Stimulated activated CD8-positive, alpha-beta memory T cell treated with anti-CD3 and anti-CD28 coated beads, Interleukin-12 subunit alpha, Interleukin-12 subunit beta, amount 100 ng/mL, for 24 hours (primary cell): ENCODE data around the gene FES.
A peak's percentile ranks its signal among the peaks of the same experiment; 100 is the strongest.

ENCODE experiments used
- DNase-seq: peaks from one replicate; pipeline ENCODE4 v3.0.0-alpha.2; 2020; ENCODE audit errors: extremely low read depth

The FES gene

DNA sequence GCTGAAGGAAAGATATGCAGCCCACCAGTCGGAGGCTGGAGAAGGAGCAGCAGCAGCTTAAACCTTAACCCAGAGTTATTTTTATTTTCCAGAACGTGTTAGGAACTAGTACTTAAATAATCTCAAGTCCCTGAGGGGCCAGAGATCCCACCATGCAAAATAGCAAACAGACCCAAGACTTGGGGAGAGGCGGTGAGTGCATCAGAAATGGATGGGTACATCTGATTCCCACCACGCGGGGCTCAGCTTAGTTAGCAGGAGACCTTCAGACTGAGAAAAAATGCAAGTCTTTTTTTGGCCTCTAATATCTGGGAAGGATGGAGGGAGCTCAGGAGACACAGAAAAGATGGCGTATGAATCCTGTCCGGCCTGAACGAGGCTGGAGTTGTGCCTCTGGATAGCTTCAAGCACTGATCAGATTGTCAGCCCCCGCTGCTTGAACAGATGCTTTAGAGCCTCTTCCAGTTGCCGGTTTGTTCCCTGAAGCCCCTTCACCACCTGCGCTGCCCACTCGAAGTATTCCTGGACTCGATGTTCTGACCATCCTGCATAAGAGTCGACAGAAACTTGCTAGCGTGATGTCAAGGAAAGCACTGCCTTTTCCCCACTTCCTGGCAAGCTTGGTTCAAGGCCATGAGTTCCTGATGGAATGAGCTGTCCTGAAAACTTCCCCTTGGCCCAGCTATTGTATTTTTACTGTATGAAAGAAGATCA lies 46.7 kb downstream of the FES start:
- DNase-seq = no peak

- no peak for DNase-seq
Measured at GRCh38 chr15:90931575-90931827, 47.2 kb downstream of the FES start.

GRCh38 chr15:90931828-90932659 lies 47.7 kb downstream of the FES start, which contains the start of gene HDDC3:
TSS of gene HDDC3 (minus strand) at chr15:90932549. CDS start at chr15:90932540, 9 bp downstream.
- peak; percentile 78 for DNase-seq

DNA sequence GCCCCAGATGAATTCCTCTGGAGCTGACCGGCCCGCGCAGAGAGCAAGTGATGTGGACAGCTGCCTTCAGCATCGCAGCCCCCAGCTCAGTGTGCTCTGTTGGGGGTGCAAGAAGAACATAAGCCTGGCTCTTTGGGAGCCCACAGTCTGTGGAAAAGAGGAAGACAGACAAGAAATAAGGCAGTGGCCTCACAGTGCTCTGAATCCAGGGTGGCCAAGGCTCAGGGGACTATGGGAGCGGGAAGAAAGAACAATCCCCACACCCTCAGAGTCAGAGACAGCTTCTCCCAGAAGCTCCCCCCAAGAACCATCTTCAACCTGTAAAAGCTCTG lies 48.3 kb downstream of the FES start:
- DNase-seq = no peak

DNA sequence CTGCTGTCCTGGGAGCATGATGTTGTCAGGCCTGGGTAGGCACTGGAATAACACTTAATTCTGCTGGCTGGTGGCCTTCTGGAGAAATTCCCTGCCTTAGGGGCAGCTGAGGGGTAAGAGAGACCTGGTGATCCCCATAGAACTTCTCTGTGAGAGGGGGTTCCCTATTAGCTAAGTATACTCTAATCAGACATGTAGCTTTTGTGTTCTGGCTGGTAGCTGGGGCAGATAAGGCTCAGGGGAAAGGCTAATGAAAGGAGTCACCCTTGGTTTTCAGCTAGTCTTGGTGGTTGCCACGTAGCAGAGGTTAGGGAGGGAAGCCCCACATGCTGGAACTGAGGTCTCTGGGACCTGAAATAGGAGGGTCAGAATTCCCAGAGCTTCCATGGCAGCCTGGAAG lies 49.0 kb downstream of the FES start:
- no peak for DNase-seq

GRCh38 chr15:90934256-90934948 lies 50.1 kb downstream of the FES start:
- DNase-seq = peak; percentile 63

- peak; percentile 92 for DNase-seq
Measured at GRCh38 chr15:90934949-90935751, 50.8 kb downstream of the FES start, which contains the start of gene UNC45A. TSS of gene UNC45A (plus strand) at chr15:90935285. CDS start at chr15:90935325, 40 bp downstream.

- no peak for DNase-seq
Measured at GRCh38 chr15:90936823-90937222, 52.5 kb downstream of the FES start.

DNA sequence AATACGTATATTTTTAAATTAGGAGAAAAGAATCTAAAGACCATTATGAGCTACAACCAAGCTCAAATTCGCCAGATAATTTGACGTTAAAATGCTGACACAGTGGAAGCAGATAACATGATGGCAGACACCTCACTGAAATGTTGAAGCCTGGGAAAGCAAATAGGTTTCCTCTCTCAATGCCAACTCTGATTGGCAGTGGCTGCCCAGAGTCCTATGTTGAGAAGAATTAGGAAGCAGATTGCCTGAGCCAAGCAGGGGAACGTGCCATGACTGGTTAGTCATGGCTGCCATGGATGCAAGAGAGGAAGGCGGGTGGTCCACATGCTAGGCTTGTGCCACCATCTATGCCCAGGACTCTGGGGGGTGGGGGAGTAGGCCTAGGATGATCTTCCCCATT lies 54.0 kb downstream of the FES start:
- DNase-seq = no peak

DNA sequence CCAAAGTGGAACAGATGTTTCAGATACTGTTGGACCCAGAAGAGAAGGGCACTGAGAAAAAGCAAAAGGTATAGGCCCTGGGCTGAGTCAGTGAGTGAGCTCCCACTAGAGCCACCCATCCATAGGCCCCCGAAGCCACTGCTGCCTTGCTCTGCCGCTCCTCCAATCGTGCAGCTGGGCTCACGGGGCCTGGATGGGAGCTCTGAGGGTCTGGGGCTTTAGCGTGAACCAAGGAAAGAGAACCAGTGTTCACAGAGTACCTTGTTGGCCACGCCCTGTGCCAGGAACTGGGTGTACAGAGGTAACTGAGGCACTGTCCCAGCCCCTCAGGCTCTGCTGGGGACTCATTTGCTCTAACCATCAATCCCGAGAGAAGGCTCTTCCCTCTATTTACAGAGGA lies 55.5 kb downstream of the FES start:
- DNase-seq = no peak

DNA sequence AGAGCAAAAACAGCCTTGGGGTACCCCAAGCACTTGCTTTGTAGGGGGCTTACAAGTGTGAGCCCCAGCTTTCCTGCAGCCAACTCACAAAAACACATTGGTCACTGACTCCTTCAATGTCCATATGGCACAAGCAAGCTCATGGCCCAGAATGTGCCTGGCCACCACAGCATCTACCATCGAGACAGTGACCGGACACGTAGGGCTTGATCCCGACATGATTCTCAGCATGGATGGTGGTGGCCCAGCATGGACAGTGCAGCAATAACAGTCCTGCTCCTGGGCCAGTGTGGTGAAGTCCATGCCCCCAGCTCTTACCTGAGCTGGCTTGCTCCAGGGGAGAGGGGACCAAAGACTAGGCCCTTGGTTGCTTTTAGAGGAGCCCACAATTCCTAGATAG lies 56.7 kb downstream of the FES start:
- DNase-seq = no peak

GRCh38 chr15:90942354-90943120 lies 58.2 kb downstream of the FES start:
- no peak for DNase-seq

- DNase-seq = no peak
Measured at GRCh38 chr15:90945091-90945490, 60.8 kb downstream of the FES start.
